Measurements from ENCODE around the gene LAYN.

Gene LAYN, protein sequence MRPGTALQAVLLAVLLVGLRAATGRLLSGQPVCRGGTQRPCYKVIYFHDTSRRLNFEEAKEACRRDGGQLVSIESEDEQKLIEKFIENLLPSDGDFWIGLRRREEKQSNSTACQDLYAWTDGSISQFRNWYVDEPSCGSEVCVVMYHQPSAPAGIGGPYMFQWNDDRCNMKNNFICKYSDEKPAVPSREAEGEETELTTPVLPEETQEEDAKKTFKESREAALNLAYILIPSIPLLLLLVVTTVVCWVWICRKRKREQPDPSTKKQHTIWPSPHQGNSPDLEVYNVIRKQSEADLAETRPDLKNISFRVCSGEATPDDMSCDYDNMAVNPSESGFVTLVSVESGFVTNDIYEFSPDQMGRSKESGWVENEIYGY

DNA sequence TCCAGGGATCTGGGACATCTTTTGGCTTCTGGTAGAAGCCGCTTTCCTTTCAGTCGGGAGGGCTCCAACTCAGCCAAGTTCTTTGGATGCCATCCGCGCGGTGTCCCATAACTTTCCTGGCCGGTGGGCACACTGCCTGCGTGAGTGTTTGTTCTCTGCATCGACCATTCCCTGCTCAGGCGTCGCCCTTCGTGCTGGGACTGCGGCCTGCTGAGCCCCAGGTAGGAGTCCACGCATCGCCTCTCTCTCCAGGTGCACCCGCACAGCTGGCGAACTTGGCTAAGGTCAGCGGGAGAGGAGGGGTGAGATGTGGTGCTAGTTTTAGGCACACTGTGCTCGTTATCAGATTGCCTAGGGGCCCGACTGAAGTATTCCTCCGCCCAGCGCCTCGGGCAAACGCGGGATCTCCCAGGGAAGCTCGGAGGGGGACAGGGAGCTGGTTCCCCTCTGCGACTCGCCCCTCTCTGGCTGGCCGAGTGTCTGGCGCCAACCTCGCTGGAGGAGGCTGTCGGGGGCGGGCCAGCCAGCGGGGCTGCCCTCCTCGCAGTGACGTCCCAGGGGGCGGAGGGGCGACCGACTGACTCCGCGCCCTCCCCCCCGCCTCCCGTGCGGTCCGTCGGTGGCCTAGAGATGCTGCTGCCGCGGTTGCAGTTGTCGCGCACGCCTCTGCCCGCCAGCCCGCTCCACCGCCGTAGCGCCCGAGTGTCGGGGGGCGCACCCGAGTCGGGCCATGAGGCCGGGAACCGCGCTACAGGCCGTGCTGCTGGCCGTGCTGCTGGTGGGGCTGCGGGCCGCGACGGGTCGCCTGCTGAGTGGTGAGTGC is at the start of gene LAYN:
LAYN (plus strand) TSS at position 607 of the 823 bp plus-strand sequence; CDS start at position 731, 124 bp downstream.
- peak within 1 kb of the TSS; percentile 73 for H3K4me3 ChIP-seq (ENCODE audit: low read depth, low read length)
- DNase-seq (ENCODE audit: low read depth), result no peak
- TF ChIP-seq, protein P1, sequence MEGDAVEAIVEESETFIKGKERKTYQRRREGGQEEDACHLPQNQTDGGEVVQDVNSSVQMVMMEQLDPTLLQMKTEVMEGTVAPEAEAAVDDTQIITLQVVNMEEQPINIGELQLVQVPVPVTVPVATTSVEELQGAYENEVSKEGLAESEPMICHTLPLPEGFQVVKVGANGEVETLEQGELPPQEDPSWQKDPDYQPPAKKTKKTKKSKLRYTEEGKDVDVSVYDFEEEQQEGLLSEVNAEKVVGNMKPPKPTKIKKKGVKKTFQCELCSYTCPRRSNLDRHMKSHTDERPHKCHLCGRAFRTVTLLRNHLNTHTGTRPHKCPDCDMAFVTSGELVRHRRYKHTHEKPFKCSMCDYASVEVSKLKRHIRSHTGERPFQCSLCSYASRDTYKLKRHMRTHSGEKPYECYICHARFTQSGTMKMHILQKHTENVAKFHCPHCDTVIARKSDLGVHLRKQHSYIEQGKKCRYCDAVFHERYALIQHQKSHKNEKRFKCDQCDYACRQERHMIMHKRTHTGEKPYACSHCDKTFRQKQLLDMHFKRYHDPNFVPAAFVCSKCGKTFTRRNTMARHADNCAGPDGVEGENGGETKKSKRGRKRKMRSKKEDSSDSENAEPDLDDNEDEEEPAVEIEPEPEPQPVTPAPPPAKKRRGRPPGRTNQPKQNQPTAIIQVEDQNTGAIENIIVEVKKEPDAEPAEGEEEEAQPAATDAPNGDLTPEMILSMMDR (IDR thresholded peaks at IDR 0.05; ENCODE audit: low read depth, low read length, missing control alignments), result no peak
- in situ Hi-C loops (cut with HindIII; ENCODE audit: low sequenced_read_pairs), result no loop called here

DNA sequence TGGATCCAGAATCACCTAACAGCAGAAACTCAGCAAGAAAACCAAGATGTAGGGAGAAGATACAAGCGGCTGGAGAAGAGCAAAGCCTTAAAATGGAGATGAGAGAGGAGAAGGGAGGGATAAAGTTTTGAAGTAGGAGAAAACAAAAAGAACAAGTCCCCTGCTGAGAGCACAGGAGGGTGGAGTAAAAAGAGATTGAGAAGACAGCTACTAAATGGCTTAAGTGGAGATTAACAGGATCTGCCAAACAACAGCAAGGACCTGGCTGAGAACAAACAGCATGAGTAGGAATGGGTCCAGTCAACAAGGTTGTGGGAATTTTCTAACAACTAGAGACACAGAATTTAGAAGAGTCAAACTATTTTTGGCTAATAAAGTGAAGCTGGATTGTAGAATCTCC is 46.5 kb upstream of the LAYN start:
- no peak for DNase-seq (ENCODE audit: low read depth)
- TF ChIP-seq, protein P1 (IDR thresholded peaks at IDR 0.05; ENCODE audit: low read depth, low read length, missing control alignments), result no peak
- no peak overlapping the region for H3K4me3 ChIP-seq (ENCODE audit: low read depth, low read length)
- in situ Hi-C loops (cut with HindIII; ENCODE audit: low sequenced_read_pairs), result no loop called here

DNA sequence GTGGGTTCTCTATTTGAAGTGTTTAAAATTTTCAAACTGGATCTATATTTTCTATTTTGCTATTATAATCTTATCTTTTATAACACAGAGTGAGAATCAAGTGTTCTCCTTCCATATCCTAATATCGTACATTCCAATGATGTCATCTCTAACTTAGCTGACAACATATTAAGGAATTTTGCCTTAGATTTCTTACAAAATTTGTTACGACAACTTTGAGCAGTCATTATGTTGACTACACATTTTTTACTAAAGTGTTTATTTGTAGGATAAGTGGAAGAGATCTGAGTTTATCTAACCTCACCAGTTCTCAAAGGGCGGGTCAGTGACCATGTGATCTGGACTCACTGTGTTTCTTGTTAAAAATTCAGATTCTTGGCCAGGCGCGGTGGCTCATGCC is 41.0 kb upstream of the LAYN start:
- H3K4me3 ChIP-seq (ENCODE audit: low read depth, low read length), result no peak overlapping the region
- TF ChIP-seq, protein P1 (IDR thresholded peaks at IDR 0.05; ENCODE audit: low read depth, low read length, missing control alignments), result no peak
- no peak for DNase-seq (ENCODE audit: low read depth)
- in situ Hi-C loops (cut with HindIII; ENCODE audit: low sequenced_read_pairs), result no loop called here

DNA sequence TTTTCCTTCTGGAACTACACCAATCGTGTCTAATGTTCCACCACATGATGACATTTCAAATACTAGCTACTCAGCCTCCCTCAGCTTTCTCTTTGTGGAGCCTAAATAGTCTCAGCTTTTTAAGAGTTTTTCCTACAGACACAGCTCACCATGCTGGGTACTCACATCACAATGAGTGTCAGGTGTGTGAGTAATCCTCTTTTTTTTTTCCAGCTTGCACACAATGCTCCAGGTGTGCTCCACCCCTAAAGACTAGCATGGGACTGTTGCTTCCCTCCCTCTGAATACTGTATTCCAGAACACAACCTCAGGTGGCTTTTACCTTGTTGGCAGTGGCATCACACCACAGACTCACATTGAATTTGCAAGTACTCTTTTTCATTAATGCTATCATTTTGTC is 40.0 kb upstream of the LAYN start:
- TF ChIP-seq, protein P1 (IDR thresholded peaks at IDR 0.05; ENCODE audit: low read depth, low read length, missing control alignments), result no peak
- no peak overlapping the region for H3K4me3 ChIP-seq (ENCODE audit: low read depth, low read length)
- in situ Hi-C loops (cut with HindIII; ENCODE audit: low sequenced_read_pairs), result no loop called here
- DNase-seq (ENCODE audit: low read depth), result no peak

DNA sequence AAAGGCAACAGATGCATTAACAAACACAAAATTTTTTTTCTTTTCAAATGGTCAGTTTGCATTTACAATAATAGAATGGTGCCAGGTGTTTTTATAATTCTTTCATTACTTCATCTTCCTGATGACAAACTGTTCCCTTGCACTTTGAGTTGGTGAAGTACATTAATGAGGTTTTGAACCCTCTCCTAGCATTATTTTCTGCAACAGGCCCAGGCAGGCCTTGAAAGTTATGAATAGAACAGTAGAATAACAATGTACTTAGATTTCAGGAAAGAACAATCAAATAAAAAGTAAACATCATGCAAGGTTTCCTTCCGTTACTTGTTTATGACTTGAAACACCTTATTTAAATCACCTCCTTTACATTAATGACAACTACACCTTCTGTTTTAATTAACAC is 37.9 kb upstream of the LAYN start:
- in situ Hi-C loops (cut with HindIII; ENCODE audit: low sequenced_read_pairs), result no loop called here
- TF ChIP-seq, protein P1 (IDR thresholded peaks at IDR 0.05; ENCODE audit: low read depth, low read length, missing control alignments), result no peak
- no peak for DNase-seq (ENCODE audit: low read depth)
- H3K4me3 ChIP-seq (ENCODE audit: low read depth, low read length), result no peak overlapping the region

DNA sequence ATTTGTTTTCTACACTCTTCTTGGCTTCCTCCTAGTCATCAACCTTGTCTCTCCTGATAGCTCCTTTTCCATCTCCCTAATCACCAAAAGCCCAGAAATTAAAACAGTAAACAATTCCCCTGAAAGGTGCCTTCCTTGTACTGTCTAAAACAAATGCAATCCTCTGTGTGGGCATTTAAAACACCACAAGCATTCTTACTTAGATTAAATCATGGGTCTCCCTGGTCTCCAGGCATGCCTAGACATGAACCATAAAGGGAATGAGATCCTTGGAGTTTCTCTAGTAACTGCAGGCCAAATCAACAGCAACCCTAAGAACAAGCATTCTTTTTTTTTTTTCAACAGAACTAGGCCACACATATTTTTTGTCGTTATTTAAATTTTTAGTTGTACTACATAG is 30.2 kb upstream of the LAYN start:
- no peak for DNase-seq (ENCODE audit: low read depth)

More for the DNA sequence above, 30.2 kb upstream of the LAYN start:
- H3K4me3 ChIP-seq (ENCODE audit: low read depth, low read length), result no peak overlapping the region
- in situ Hi-C loops (cut with HindIII; ENCODE audit: low sequenced_read_pairs), result no loop called here
- TF ChIP-seq, protein P1 (IDR thresholded peaks at IDR 0.05; ENCODE audit: low read depth, low read length, missing control alignments), result no peak

All from astrocyte of the cerebellum (primary cell).